Ishikawa (cell line): ENCODE data around the gene NLGN4X.

Source experiments
- EGR1 ChIP-seq: IDR thresholded peaks from 2 replicates; pipeline ENCODE4 v1.6.1; 2012
- EP300 ChIP-seq: IDR thresholded peaks from 2 replicates; pipeline ENCODE4 v1.6.1; 2012; ENCODE audit warnings: borderline replicate concordance
- FOXM1 ChIP-seq: IDR thresholded peaks from 2 replicates; pipeline ENCODE4 v1.6.1; 2012; ENCODE audit warnings: low read depth, borderline replicate concordance
- TAF1 ChIP-seq: IDR thresholded peaks from 2 replicates; pipeline ENCODE4 v1.6.1; 2012; ENCODE audit warnings: low read depth, mild to moderate bottlenecking
- USF1 ChIP-seq: IDR thresholded peaks from 2 replicates; pipeline ENCODE4 v1.6.1; 2012
- TF ChIP-seq, protein P1 (sequence below): IDR thresholded peaks from 2 replicates; pipeline ENCODE4 v1.6.1; 2012

DNA sequence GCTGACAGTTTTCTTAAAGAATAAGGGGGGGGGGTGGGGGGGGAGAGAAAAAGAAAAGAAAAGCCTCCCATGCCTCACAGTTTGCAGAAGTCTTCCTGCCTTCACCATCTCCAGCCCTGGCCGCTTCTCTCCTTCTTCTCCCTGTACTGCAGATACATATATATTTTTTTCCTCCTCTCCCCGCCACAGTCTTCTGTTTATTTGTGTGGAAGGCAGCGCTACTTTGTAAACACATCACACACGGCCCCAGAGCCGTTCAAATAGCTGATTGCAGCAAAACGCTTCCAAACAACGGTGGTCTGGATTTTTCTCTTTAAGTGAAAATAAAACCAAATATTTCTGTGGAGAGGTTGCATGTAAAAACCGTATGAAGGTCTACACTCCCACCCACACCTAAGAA is 732 bp downstream of the NLGN4X start:
- TF ChIP-seq EP300 (no peak), EGR1 (no peak), USF1 (no peak), FOXM1 (no peak), TAF1 (no peak)
- TF ChIP-seq, protein P1, sequence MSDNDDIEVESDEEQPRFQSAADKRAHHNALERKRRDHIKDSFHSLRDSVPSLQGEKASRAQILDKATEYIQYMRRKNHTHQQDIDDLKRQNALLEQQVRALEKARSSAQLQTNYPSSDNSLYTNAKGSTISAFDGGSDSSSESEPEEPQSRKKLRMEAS, result no peak
